IMR-90 (cell line): ENCODE measurements around the gene ASCL5.

Experiments used
- FOS ChIP-seq: fragments of 150-350 bp; IDR thresholded peaks from 2 replicates; pipeline ENCODE4 v1.6.1; 2016; ENCODE audit warnings: low read depth, low read length
- TF ChIP-seq, protein P1 (sequence below): conservative IDR thresholded peaks from 2 replicates; pipeline ENCODE4 v1.5.1; 2012; ENCODE audit warnings: mild to moderate bottlenecking, low read depth, low read length, improper control_type of control experiment

DNA sequence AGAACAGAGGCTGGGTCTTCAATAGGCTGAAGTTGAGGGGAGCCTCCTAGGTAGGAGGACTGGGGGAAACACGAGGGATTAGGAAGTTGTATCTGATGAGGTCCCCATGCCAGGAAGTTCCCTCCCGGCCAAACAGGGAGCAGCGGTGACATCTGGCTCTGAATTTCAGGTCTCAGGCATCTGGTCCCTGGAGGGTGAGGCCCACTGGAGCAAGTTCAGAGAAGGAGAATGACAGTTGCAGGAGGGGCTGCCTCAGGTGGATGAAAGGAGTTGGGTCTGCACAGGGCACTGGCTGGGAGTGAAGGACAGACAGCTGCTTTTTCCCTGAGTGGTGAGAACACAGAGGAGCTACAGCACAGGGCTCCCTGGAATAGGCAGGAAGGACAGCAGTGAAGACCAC, 18.1 kb upstream of the ASCL5 start:
- no peak for TF ChIP-seq FOS
- TF ChIP-seq, protein P1, sequence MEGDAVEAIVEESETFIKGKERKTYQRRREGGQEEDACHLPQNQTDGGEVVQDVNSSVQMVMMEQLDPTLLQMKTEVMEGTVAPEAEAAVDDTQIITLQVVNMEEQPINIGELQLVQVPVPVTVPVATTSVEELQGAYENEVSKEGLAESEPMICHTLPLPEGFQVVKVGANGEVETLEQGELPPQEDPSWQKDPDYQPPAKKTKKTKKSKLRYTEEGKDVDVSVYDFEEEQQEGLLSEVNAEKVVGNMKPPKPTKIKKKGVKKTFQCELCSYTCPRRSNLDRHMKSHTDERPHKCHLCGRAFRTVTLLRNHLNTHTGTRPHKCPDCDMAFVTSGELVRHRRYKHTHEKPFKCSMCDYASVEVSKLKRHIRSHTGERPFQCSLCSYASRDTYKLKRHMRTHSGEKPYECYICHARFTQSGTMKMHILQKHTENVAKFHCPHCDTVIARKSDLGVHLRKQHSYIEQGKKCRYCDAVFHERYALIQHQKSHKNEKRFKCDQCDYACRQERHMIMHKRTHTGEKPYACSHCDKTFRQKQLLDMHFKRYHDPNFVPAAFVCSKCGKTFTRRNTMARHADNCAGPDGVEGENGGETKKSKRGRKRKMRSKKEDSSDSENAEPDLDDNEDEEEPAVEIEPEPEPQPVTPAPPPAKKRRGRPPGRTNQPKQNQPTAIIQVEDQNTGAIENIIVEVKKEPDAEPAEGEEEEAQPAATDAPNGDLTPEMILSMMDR = no peak
